CD4-positive, alpha-beta T cell treated with Interferon alpha-2 for 1 hour (primary cell): Measurements from ENCODE around the gene SORCS2.

ENCODE experiments used
- DNase-seq, 2 donors: peaks; one replicate each; pipeline ENCODE4 v3.0.0-alpha.2; 2020 to 2022

SORCS2 gene

DNA sequence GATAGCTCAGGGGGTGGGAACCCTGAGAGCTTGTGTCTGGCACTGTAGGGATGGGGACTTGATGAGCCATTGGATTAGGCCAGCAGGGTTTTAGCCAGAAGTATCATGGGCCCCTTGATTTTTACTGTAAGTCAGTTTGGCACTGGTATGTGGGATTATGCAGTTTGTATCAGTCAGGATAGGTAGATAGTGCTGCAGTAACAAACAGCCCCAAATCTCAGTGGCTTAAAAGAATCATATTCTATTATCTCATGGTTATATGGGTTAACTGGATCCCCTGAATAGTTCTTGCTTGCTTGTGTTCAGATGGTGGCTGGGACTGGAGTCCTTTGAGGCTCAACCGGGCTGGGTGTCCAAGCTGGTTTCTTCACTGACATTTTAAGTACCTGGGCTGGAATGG is 56.5 kb downstream of the SORCS2 start:
- no peak for DNase-seq

DNA sequence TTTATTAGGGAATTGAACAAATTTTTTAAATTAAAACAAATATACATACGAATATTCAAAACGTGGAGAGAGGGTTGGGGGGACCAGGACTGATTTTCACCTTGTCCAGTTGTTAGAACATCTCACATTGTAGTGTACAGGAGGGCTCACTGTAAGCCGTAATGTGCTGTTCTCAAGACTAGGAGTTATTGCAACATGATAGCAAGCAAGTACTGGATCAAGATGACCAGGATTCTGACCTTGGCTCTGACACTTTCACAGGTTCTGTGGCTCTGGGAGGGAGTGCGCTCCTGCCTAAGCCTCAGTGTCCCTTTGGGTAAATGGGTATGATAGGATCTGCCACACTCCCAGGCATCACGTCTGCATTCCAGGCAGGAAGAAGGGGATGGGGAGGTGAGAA is 59.0 kb downstream of the SORCS2 start:
- no peak for DNase-seq

DNA sequence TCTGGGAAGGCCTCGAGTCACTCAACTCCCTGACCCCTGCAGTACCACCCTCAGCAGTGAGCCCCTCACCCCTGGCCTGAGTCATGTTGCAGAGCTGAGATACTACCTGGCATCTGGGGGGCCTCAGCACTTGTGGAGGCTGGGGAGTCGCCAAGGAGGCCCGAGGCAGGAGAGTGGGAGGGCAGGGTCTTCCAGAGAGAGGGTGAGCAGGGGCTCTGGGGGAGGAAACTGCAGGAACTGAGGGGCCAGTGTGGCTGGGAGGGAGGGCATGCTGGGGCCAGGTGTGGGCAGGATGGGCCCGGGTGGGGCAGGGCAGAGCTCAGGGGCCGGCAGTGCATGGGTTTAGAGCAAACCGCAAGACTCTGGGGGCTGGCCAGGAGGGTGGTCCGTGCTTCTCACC is 59.7 kb downstream of the SORCS2 start:
- no peak for DNase-seq

- DNase-seq: no peak
Measured at GRCh38 chr4:7252510-7253340, 60.4 kb downstream of the SORCS2 start.

- DNase-seq: no peak
Measured at GRCh38 chr4:7253341-7253700, 61.0 kb downstream of the SORCS2 start.

DNA sequence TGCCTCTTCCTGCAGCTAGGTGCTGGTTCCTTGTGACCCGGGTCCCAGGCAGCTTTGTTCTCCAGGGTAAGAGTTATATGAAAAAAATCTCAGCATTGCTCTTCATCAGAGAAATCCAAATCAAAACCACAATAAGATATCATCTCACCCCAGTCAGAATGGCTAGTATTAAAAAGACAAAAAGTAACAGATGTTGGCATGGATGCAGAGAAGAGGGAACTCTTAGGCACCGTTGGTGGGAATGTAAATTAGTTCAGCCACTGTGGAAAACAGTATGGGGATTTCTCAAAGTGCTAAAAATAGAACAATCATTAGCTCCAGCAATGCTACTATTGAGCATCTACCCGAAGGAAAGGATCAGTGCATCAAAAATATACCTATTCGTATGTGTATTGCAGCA is 61.5 kb downstream of the SORCS2 start:
- no peak for DNase-seq

- no peak for DNase-seq
Measured at GRCh38 chr4:7254736-7255487, 62.6 kb downstream of the SORCS2 start.

- DNase-seq: no peak
Measured at GRCh38 chr4:7255488-7255881, 63.1 kb downstream of the SORCS2 start.

DNA sequence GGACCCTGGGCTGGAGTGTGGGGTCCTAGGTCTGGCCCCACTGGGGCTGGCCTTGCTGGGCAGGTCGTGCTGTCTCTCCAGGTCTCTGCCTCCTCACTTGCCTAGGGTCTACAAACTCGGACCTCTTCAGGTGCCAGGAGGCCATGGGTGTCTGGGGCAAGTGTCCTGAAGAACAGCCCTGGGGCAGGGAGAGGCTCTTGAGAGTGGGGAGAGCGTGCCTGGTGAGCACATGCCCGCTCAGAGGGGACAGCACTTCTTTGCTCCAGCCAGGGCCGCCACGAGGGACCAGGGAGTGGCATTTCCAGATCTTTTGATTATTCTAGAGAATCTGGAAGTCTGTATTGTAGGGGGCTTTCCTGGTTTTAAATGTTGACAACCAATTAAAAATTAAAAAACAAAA is 63.7 kb downstream of the SORCS2 start:
- no peak for DNase-seq

DNA sequence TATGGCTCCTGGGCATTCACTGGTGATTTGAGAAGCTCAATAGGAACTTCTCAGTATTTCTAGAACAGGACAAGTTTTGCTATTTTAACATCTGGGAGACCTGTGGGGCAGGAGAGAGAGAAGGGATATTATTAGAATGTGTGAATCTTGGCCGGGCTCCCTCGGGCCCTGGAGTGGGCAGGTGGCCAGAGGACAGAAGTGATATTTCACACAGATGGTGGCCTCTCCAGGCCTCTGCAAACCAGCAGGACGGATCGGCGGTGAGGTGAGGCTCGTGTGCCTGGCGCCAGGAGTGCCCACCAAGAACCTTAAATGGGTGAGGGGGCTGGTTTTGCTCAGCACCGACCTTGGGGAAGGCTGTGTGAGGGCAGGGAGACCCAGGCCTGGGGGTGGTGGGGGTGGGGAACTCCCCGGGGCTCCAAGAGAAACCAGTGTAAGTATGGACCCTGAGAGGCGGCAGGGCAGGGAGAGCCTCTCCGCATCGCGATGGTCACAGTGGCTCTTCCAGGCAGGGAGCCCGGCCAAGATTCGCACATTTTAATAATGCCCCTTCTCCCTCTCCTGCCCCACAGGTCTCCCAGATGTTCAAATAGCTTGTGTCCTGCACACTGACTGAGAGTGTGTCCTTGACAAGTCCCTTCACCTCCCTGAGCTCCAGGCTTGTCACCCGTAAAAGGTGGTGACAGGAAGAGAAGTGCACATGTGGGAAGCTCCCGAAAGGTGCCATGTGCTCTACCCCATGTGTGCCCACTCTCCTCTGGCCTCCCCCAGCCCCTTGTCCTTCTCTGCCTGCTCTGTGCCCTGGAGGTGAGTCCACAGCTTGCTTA is 64.9 kb downstream of the SORCS2 start:
- no peak for DNase-seq

GRCh38 chr4:7259039-7259438 is 66.7 kb downstream of the SORCS2 start:
- no peak for DNase-seq

DNA sequence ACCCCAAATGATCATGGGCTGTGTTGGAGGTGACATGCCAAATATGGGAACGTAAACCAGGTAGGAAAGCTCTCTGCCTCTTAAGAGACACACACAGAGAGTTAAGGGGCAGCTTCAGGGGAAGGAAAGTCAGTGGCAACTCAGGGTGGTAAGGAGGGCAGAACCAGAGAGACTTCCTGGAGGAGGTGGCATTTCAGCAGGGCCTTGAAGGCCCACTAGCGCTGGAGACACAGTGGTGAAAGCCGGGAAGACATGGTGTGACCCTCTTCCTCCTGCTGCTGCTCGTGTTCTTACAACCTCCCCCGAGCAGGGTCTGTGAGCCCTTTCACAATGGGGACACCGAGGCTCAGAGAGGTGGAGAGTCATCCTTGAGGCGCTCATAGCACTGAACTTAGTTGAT is 68.2 kb downstream of the SORCS2 start:
- no peak for DNase-seq

- DNase-seq: no peak
Measured at GRCh38 chr4:7261087-7261486, 68.7 kb downstream of the SORCS2 start.

GRCh38 chr4:7261536-7261935 is 69.2 kb downstream of the SORCS2 start:
- no peak for DNase-seq

GRCh38 chr4:7262134-7262533 is 69.8 kb downstream of the SORCS2 start:
- no peak for DNase-seq

DNA sequence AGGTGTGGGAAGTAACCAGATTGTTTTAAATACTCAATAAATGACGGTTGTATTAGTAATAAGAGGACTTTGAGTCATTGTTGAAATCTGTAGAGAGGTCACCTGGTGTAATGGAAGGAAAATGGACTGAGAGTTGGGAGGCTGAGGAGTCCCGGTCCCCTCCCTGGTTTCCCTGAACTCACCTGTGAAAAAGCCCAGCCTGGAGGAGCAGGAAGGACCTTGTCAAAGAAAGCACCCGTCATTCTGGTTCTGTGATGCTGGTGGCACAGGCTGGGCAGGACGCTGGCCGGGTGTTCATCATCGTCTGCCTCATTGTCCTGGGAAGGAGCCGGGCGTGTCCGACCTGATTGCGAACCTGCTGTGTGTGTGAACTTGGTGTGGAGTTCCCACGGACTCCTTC is 70.8 kb downstream of the SORCS2 start:
- DNase-seq: no peak

DNA sequence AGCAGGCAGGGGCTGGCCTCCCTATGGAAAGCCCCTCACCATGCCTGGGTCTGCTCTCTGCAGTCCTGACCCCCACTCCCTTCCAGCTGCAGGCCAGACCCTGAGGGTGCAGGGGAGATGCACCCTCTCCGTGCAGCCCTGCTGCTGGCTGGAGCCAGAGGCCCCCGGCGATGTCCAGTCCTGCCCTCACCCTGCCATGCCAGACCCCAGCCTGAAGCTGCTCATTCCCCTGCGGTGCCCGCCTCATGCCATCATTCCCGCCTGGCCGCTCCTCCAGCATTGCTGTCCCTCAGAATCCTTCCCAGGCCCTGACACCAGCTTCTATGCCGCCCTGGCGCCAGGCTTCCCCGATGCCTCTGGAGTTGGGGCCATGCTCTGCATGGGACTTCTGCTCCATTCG is 72.4 kb downstream of the SORCS2 start:
- DNase-seq: no peak

DNA sequence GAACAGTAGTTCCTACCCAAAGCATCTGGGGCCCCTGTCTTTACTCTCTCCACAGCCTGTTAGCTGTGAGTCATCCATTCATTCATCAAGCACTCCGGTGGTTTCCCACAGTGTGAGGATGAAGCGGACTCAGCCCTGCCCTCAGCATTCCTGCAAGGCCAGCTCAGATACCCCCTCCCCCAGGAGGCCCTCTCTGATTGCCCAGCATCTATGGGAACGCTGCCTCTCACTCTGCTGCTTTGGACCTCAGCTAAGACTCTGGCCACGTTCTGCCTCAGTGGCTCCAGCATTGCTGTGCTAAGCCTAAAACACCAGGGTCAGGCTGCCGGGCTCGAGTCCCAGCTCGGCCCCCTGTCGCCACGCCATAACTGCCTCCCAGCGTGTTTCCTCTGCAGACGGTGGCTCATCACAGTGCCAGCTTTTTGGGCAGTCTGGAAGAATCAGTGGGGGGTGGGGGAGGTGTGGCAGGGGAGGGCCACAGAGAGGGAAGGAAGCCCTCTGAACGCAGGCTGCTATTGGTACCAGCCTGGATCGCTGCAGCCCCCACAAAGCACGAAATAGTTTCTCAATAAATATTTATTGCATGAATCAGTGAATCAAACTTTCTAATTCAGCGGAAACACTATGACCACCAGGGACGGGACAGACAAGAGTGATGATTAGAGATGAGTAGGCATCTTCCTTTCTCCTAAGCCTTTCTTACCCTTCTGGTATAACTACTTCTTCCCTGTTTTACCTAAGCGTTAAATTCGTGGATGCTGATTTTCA is 74.4 kb downstream of the SORCS2 start:
- DNase-seq: no peak

GRCh38 chr4:7267829-7268228 is 75.5 kb downstream of the SORCS2 start:
- no peak for DNase-seq

DNA sequence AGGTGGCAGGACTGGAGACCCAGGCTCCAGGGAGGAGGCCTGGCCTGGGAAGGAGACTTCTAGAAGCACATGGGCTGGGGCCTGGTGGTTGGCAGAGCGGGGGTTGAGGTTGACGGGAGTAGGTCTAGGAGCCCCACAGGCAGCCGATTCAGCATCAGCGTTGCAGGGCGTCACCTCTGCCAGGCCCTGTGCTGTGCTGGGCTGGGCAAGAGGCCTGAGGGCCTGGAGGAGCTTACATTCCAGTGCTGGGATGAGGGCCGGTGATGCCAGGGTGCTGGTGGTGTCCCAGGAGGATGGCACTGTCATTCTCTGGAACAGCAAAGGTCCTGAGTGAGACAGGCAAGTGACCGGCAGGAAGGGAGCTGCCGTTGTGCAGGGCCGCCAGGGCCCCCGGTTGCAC is 76.6 kb downstream of the SORCS2 start:
- no peak for DNase-seq

DNA sequence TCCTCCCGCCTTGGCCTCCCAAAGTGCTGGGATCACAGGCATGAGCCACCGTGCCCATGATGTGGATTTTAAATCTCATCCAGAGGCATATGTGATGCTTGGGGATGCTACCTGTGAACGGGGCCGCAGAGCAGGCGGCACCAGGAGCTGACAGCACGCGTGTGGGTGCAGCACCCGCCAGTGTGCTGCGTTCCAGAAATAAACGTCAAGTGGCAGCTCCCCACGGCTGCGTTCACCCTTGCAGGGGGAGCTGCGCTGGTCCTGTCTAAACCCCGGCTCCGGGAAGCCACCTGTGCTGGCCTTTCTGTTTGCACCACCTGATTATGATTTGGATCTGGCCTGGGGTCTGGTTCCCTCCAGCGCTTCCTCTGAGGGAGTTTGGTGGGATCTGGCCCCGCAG is 77.8 kb downstream of the SORCS2 start:
- DNase-seq: no peak

- no peak for DNase-seq
Measured at GRCh38 chr4:7272404-7272803, 80.1 kb downstream of the SORCS2 start.

GRCh38 chr4:7273738-7274297 is 81.5 kb downstream of the SORCS2 start:
- DNase-seq: no peak
